Epithelial cell of proximal tubule (primary cell): ENCODE results near the gene ALDH18A1. TPM values are rescaled to one million over a fixed set of nuclear protein-coding genes. Genes with fewer than 3 reads are reported as not detected.
A peak's percentile ranks its signal among the peaks of the same experiment; 100 is the strongest.
"Not testable (repeated sequence)": the region's sequence is repeated elsewhere in the genome, so short reads cannot be mapped to it uniquely, and the experiment has no call there.

ENCODE experiments used
- DNase-seq: peaks from one replicate; pipeline ENCODE4 v3.0.0-alpha.2; 2011; ENCODE audit warnings: low read depth
- H3K4me3 ChIP-seq: 2 replicates; pipeline ENCODE4 v1.5.1; 2011; ENCODE audit warnings: low read depth, mild to moderate bottlenecking, low read length
- CTCF ChIP-seq: conservative IDR thresholded peaks from 2 replicates; pipeline ENCODE4 v1.5.1; 2012; ENCODE audit warnings: low read depth, mild to moderate bottlenecking, low read length
- total RNA-seq: library from RNA; depleted of rRNA; stranded (reverse); fragments of >200 nt; gene quantifications from 2 replicates; pipeline ENCODE4 v1.2.3, GENCODE V29; 2015

ALDH18A1 gene
- total RNA-seq, 1 donor from 2014 or later = 91.8 TPM

GRCh38 chr10:95635319-95635733 lies 21.2 kb downstream of the ALDH18A1 start:
- no peak for TF ChIP-seq CTCF
- no peak overlapping the region for H3K4me3 ChIP-seq
- no peak for DNase-seq

- peak; percentile 74 for DNase-seq
- H3K4me3 ChIP-seq = peak overlapping the region; percentile 5
- TF ChIP-seq CTCF = no peak
Observed at GRCh38 chr10:95628786-95629185, 27.7 kb downstream of the ALDH18A1 start.

DNA sequence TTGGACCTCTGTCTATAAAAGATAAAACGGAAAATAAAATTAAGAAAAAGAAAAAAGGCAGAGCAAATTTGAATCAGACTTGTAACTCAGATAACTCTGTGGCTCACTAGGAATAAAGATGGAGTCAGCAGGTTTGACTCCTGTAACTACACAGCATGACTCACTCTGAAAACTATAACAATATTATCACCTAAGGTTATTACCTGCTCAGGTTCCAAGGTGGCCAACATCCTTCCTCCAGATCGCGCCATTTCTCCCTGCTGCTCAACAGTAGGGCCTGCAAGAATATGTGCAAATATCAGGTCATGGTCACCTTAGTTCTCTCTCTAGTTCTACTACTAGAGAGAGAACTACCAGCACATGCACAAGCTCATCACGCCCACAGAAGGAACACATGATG lies 30.0 kb downstream of the ALDH18A1 start:
- DNase-seq = no peak
- H3K4me3 ChIP-seq = no peak overlapping the region
- TF ChIP-seq CTCF = no peak

- H3K4me3 ChIP-seq, DNase-seq: not testable (repeated sequence)
Observed at GRCh38 chr10:95620415-95620814, 36.1 kb downstream of the ALDH18A1 start.

DNA sequence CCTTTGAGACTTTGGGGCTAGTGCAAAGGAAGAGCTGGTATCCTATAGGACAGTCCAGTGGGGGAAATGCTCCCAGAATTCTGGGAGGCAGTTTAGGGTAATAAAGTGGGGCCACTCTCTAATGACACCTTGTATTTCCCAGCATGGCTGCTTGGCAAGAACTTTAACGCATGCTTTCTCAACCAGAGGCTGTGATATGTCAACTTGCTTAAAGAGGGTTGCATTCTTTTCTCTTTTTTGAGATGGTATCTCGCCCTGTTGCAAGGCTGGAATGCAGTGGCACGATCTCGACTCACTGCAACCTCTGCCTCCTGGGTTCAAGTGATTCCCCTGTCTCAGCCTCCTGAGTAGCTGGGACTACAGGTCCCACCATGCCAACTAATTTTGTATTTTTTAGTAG lies 38.4 kb downstream of the ALDH18A1 start:
- no peak for TF ChIP-seq CTCF
- no peak overlapping the region for H3K4me3 ChIP-seq
- DNase-seq = no peak

DNA sequence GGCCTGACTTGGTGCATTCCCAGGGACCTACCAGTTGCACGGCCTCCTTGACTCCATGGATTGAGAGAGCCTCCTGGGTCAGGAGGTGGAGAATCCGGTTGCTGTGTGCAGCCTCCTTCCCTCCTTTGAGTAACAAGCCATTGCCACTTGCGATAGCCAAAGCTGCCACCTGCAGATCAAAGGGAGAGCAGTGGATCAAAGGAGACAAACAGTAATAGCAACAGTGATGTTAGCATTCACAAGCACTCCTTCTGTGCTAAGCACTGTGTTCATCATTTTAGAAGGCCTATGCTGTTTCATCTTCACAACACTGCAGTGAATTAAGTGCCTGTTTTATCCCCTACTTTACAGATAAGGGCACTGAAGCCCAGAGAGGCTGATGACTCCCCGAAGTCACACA lies 40.1 kb downstream of the ALDH18A1 start:
- no peak for TF ChIP-seq CTCF
- no peak for DNase-seq
- H3K4me3 ChIP-seq = no peak overlapping the region

DNA sequence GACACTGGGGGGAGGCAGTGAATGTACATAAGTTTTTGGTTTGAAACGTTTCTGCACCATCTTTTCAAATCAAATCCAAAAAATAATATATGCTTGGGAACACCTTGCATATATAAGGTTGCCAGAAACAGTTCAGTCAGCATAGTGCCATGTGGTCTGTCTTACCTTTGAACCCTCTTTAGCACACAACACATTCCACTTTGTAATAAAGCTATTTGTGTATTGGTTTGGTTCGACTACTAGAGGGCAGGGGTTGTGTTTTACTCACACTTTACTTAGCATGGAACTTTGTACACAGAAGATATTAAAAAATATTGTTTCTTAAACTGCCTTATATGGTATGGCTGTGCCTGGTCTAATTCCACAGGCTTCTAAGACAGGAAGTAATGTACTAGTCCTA lies 43.2 kb downstream of the ALDH18A1 start:
- DNase-seq = no peak
- H3K4me3 ChIP-seq = no peak overlapping the region
- no peak for TF ChIP-seq CTCF

- no peak for TF ChIP-seq CTCF
- DNase-seq = no peak
- H3K4me3 ChIP-seq = no peak overlapping the region
Observed at GRCh38 chr10:95610727-95611126, 45.8 kb downstream of the ALDH18A1 start.
